Spleen (tissue), 11 donors: ENCODE measurements around the gene HOXA10. TPM values are rescaled to one million over a fixed set of nuclear protein-coding genes. Genes with fewer than 3 reads are reported as not detected.

ENCODE experiments used
- DNase-seq: peaks from one replicate; pipeline ENCODE4 v3.0.0-alpha.2; 2020
- H3K27ac ChIP-seq, 8 donors: fragments of 200-600 bp; sonication (generic) in 7 of 8; 1 replicate in 4 of 8; 2 replicates in 4 of 8; pipeline versions ENCODE4 v1.5.0 to v1.8.0; 2016 to 2021; ENCODE audit warnings: inconsistent platforms in 4 of 8, mild to moderate bottlenecking in 4 of 8, moderate library complexity in 1 of 8
- H3K27me3 ChIP-seq, 7 donors: fragments of 200-600 bp; sonication (generic) in 6 of 7; replicated peaks in 1 of 7; 1 replicate in 4 of 7; 2 replicates in 3 of 7; pipeline versions ENCODE4 v1.5.0 to v1.8.0; 2016 to 2021; ENCODE audit warnings: inconsistent platforms in 3 of 7, mild to moderate bottlenecking in 1 of 7
- H3K36me3 ChIP-seq, 6 donors: fragments of 200-600 bp; sonication (generic) in 5 of 6; 1 replicate in 4 of 6; 2 replicates in 2 of 6; pipeline versions ENCODE4 v1.5.0 to v1.8.0; 2016 to 2021; ENCODE audit warnings: inconsistent platforms in 2 of 6
- H3K4me1 ChIP-seq, 6 donors: fragments of 200-600 bp; sonication (generic) in 5 of 6; 1 replicate in 3 of 6; 2 replicates in 3 of 6; pipeline versions ENCODE4 v1.5.0 to v1.8.0; 2016 to 2021; ENCODE audit warnings: inconsistent platforms in 3 of 6
- H3K4me3 ChIP-seq, 8 donors: fragments of 200-600 bp; sonication (generic) in 7 of 8; 1 replicate in 4 of 8; 2 replicates in 4 of 8; pipeline versions ENCODE4 v1.5.0 to v1.8.0; 2016 to 2021; ENCODE audit warnings: inconsistent platforms in 4 of 8, mild to moderate bottlenecking in 4 of 8, moderate library complexity in 2 of 8
- H3K9me3 ChIP-seq, 8 donors: fragments of 200-600 bp; sonication (generic) in 7 of 8; 1 replicate in 4 of 8; 2 replicates in 4 of 8; pipeline versions ENCODE4 v1.5.0 to v1.8.0; 2016 to 2021; ENCODE audit warnings: inconsistent platforms in 4 of 8
- CTCF ChIP-seq, 11 experiments: fragments of 200-600 bp in 7 of 11; fragments of 450-650 bp in 4 of 11; sonication (generic) in 4 of 11; IDR thresholded peaks in 8 of 11; conservative IDR thresholded peaks in 3 of 11; 1 replicate in 7 of 11; 2 replicates in 4 of 11; pipeline versions ENCODE4 v1.4.0 to v1.8.0; 2016 to 2021; ENCODE audit warnings: antibody characterized with exemption in 11 of 11, inconsistent platforms in 4 of 11, mild to moderate bottlenecking in 1 of 11
- POLR2A ChIP-seq, 3 donors: fragments of 450-650 bp; IDR thresholded peaks; one replicate each; pipeline ENCODE4 v1.5.1; 2017; ENCODE audit warnings: antibody characterized with exemption in 3 of 3, mild to moderate bottlenecking in 1 of 3
- POLR2AphosphoS5 ChIP-seq, 3 donors: sonication (generic); formaldehyde crosslinking; IDR thresholded peaks; one replicate each; pipeline ENCODE4 v1.5.1; 2017; ENCODE audit warnings: antibody characterized with exemption in 3 of 3
- WGBS, 5 donors: extraction: QIAGEN DNeasy Blood & Tissue Kit in 3 of 5; methylation state at CpG; one replicate each; pipeline versions ENCODE4 v1.1.5 to v1.1.7; 2013 to 2018; 5-methylcytosine and 5-hydroxymethylcytosine counted together
- intact Hi-C: fragments of 100-400 bp; cut with DNase I; formaldehyde crosslinking; loops from one replicate; pipeline ENCODE4 v1.15.0; 2023; ENCODE audit warnings: low total_unique reads
- polyA plus RNA-seq, 3 donors: library from polyadenylated mRNA; stranded (reverse); fragments of 200-250 nt; gene quantifications; one replicate each; pipeline ENCODE4 v1.2.1, GENCODE V29; 2013
- total RNA-seq, 7 donors: library from RNA; depleted of rRNA in 3 of 7; stranded (reverse); fragments of >200 nt in 3 of 7; fragmentation: NEBNext Ultra II Directional in 4 of 7; extraction: Animal tissue kit (Norgen Biotek cat#: 25700) in 4 of 7; gene quantifications; one replicate each; pipeline versions ENCODE4 v1.1.0 to v1.2.1, GENCODE V29; 2016 to 2021
- donor health status: healthy with polysubstance abuse.
- donor health status: DM: no; HTN: no; CAD: no; lungs with moderate emphysema.
- donor health status: DM: no; HTN: no; CAD: no.
- donor health status: Bipolar disorder and iron deficiency.
- donor health status: healthy.
- donor health status: DM: no; HTN: no; CAD: no.
- donor health status: DM: yes; HTN: yes; CAD: no.

HOXA10 gene
- total and polyA plus RNA-seq, 10 donors: 0.05 to 0.72 (median 0.20) TPM; not detected in 4

DNA sequence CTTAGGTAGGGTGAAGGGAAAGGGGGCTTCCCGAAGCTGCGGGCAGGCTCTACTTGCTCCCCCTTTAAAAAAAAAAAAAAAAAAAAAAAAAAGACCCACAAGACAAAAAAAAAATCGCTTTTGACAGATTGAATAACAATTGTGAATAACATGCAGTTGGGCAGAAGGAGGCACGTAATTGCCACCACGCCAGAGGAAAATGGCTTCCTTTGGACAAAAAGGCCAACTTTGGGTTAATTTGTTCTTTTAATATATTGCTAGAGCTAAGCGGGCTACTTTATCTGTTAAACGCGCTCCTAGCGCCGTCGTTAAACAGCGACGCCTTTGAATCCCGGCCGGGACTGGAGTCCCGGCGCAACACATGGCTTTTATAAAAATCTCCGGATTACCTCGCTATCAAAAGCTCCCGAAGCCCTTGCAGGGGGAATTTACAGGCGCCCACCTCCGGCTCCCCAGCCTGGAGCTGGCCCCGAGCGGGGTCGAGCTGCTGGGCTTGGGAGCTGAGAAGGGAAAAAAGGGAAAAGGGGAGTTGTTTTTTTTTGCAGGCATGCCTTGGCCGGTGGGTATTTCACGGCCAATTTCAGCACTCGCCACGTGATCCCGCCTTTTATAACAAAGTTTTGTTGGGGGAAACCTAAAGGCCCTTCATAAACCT is 9.7 kb upstream of the HOXA10 start:
- H3K27ac ChIP-seq: no peak overlapping the region
- WGBS, 5 donors: 3 to 4% (median 4%) methylated on average over 27 to 30 of the region's 30 CpGs
- peaks cover 26 to 71% (median 59%) of the 10 kb centered on the region in 6 donors for H3K4me1 ChIP-seq

DNA sequence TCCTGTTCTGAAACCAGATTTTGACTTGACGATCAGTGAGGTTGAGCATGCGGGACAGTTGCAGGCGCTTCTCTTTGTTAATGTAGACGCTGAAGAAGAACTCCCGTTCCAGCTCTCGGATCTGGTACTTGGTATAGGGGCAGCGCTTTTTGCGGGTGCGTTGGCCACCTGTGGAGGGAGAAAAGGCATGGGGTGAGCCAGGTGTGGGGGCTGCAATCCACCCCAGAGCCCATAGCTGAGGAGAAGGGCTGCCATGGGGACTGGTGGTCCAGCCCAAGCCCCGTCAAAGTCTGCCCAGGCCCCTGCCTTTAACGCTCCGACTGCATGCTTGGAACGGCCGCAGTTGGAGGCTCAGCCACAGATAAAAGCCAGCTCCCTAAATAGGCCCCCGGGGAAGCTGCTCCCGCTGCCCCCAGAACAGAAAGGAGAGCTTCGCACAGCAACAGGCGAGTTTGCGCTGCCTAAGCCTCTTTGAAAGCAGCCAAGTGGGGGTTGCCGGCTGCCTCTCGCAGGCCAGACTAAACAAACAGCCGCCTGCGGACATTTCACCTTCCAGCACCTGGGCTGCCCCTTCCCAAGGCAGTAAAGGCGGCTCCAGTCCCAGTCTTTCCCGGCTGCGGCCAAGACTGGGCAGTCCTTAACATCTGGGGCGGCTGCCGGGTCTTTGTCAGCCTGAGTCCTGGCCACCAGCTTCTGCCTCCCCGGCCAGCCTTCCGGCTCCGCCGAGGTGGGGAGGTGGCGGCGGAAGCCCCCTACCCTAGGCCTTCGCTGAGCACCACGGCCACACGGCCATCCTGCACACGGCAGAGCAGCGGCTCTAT is 9.0 kb upstream of the HOXA10 start:
- Histone ChIP-seq H3K27me3 (peaks cover 42 to 100% (median 99%) of the 10 kb centered on the region in 7 donors), H3K4me3 (no peak overlapping the region), H3K9me3 (no peaks in the 10 kb centered on the region), H3K4me1 (peaks cover 19 to 63% (median 52%) of the 10 kb centered on the region in 6 donors), H3K27ac (no peak overlapping the region), H3K36me3 (no peaks in the 10 kb centered on the region)
- TF ChIP-seq CTCF (IDR thresholded peaks at IDR 0.05 in 8 of 11, conservative IDR thresholded peaks at IDR 0.05 in 3 of 11) (no peak), POLR2AphosphoS5 (IDR thresholded peaks at IDR 0.05) (no peak), POLR2A (IDR thresholded peaks at IDR 0.05) (no peak)
- 14 to 23% (median 15%) methylated on average over 28 to 39 of the region's 39 CpGs for WGBS, 5 donors
- peak; percentile 69 for DNase-seq
- intact Hi-C loops: loop anchor here (10.0 kb wide), 1 partner anchor 1328 kb away; no protein-coding TSS in a partner anchor

More for the DNA sequence above, 9.7 kb upstream of the HOXA10 start:
- intact Hi-C loops: loop anchor here (10.0 kb wide), 1 partner anchor 1329 kb away; no protein-coding TSS in a partner anchor
- Histone ChIP-seq H3K27me3 (peaks cover 46 to 100% (median 99%) of the 10 kb centered on the region in 7 donors), H3K9me3 (no peaks in the 10 kb centered on the region), H3K4me3 (peak overlapping the region in 7 of 8 donors; percentile 17 to 67 (median 35)), H3K36me3 (no peaks in the 10 kb centered on the region)
- peak; percentile 58 for DNase-seq
- TF ChIP-seq CTCF (IDR thresholded peaks at IDR 0.05 in 8 of 11, conservative IDR thresholded peaks at IDR 0.05 in 3 of 11): no peak
- peak in 1 of 3 donors; percentile 3 for TF ChIP-seq POLR2AphosphoS5 (IDR thresholded peaks at IDR 0.05)
- TF ChIP-seq POLR2A (IDR thresholded peaks at IDR 0.05): no peak

- WGBS, 5 donors: 51 to 59% (median 54%) methylated on average over 4 of the region's 4 CpGs
- Histone ChIP-seq H3K27ac (no peak overlapping the region), H3K4me3 (no peak overlapping the region), H3K36me3 (no peaks in the 10 kb centered on the region), H3K9me3 (no peaks in the 10 kb centered on the region), H3K4me1 (peaks cover 19 to 56% (median 45%) of the 10 kb centered on the region in 6 donors), H3K27me3 (peaks cover 35 to 100% (median 99%) of the 10 kb centered on the region in 7 donors)
- DNase-seq: peak; percentile 29
- intact Hi-C loops: loop anchor here (10.0 kb wide), 1 partner anchor 1328 kb away; no protein-coding TSS in a partner anchor
- TF ChIP-seq CTCF (IDR thresholded peaks at IDR 0.05 in 8 of 11, conservative IDR thresholded peaks at IDR 0.05 in 3 of 11) (no peak), POLR2A (IDR thresholded peaks at IDR 0.05) (no peak), POLR2AphosphoS5 (IDR thresholded peaks at IDR 0.05) (no peak)
Measured at GRCh38 chr7:27182285-27182841, 8.2 kb upstream of the HOXA10 start.
